ENCODE results near the gene LARGE1.

The LARGE1 gene

DNA sequence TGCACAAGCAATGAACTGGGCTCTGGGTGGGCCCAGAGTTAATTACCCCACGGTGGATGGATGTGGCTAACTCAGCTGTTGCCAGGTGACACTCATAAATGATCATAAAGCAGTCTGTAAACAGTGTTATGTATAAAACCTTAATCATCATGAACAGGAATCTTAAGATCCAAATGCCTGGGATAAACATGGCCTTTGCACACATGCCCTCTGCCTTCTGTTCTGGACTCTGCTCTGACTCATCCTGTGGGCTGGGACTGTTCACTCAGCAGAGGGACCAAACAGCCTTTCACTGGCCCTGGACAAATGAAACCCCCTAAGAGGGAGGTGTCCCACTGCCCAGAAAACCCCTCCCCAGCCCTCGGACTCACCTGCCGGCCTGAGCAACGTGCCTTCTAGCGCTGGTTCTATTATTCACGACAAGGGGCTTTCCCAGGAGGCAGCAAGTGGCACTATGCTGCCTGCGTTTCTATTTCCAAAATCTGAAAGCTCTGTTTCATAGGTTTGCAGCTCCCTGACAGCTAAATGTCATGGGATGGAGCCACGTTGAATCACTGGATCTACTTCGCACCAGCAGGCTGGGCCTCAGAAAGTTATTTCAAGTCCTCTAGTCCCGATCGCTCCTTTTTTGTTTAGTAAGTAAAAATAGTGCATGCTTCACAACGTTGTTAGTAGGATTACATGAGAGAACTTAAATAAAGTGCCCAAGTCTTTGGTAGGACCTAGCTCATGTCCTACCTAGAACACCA lies 53.0 kb downstream of the LARGE1 start:
- DNase-seq (ENCODE audit: low read depth, low spot score) = no peak
- in situ Hi-C loops (cut with HindIII; ENCODE audit: low sequenced_read_pairs) = no loop called here
- TF ChIP-seq, protein P1, sequence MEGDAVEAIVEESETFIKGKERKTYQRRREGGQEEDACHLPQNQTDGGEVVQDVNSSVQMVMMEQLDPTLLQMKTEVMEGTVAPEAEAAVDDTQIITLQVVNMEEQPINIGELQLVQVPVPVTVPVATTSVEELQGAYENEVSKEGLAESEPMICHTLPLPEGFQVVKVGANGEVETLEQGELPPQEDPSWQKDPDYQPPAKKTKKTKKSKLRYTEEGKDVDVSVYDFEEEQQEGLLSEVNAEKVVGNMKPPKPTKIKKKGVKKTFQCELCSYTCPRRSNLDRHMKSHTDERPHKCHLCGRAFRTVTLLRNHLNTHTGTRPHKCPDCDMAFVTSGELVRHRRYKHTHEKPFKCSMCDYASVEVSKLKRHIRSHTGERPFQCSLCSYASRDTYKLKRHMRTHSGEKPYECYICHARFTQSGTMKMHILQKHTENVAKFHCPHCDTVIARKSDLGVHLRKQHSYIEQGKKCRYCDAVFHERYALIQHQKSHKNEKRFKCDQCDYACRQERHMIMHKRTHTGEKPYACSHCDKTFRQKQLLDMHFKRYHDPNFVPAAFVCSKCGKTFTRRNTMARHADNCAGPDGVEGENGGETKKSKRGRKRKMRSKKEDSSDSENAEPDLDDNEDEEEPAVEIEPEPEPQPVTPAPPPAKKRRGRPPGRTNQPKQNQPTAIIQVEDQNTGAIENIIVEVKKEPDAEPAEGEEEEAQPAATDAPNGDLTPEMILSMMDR (IDR thresholded peaks at IDR 0.05; ENCODE audit: low read depth, low read length) = no peak
- H3K4me3 ChIP-seq (ENCODE audit: low read depth, low read length) = no peak overlapping the region

DNA sequence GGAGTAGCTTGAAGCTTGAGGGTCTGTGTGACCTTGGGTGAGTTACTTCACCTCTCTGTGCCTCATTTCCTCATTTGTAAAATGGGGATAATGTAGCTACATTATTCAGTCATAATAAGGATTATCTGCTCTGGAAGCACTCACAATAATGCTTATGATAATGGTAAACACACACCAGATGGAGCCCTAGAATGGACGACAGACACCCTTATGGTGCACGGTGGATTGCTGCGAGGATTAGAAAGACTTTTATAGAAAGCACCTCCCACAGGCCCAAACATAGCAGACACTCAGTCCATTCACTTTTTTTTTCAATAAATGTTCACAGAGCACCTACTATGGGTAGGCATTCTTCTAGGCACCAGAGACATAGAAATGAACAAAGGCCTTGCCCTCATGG lies 53.8 kb downstream of the LARGE1 start:
- TF ChIP-seq, protein P1 (IDR thresholded peaks at IDR 0.05; ENCODE audit: low read depth, low read length) = no peak
- DNase-seq (ENCODE audit: low read depth, low spot score) = no peak
- in situ Hi-C loops (cut with HindIII; ENCODE audit: low sequenced_read_pairs) = no loop called here
- H3K4me3 ChIP-seq (ENCODE audit: low read depth, low read length) = no peak overlapping the region

DNA sequence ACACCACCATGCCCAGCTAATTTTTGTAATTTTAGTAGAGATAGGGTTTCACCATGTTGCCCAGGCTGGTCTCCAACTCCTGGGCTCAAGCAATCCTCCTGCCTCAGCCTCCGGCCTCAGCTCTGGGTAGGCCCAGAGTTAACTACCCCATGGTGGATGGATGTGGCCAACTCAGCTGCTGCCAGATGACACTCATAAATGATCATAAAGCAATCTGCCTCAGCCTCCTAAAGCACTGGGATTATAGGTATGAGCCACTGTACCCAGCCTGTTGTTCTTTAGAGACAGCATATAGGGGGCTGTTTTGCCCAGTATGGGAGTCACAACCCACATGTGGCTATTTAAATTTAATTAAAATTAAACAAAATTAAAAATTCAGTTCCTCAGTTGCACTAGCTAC lies 54.3 kb downstream of the LARGE1 start:
- in situ Hi-C loops (cut with HindIII; ENCODE audit: low sequenced_read_pairs) = no loop called here
- TF ChIP-seq, protein P1 (IDR thresholded peaks at IDR 0.05; ENCODE audit: low read depth, low read length) = no peak
- no peak for DNase-seq (ENCODE audit: low read depth, low spot score)
- no peak overlapping the region for H3K4me3 ChIP-seq (ENCODE audit: low read depth, low read length)

DNA sequence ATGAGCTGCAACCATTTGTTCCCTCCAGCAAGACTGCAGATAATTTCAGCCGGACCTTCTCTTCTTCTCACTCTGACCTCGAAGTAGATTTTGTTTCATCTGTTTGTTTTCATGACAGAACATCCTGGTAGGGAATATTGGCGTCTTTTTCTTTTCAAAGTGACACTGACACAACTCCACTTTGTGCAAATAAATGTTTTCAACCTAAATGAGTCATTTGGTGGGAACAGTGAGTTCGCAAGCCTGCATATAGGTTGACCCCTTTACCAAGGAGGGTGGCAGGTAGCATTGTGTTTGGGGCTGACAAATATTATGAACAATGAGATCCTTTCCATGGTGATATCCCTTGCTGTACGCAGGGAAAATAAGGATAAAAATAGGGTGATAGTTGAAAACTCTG lies 55.0 kb downstream of the LARGE1 start:
- in situ Hi-C loops (cut with HindIII; ENCODE audit: low sequenced_read_pairs) = no loop called here
- no peak for DNase-seq (ENCODE audit: low read depth, low spot score)
- TF ChIP-seq, protein P1 (IDR thresholded peaks at IDR 0.05; ENCODE audit: low read depth, low read length) = no peak
- no peak overlapping the region for H3K4me3 ChIP-seq (ENCODE audit: low read depth, low read length)

DNA sequence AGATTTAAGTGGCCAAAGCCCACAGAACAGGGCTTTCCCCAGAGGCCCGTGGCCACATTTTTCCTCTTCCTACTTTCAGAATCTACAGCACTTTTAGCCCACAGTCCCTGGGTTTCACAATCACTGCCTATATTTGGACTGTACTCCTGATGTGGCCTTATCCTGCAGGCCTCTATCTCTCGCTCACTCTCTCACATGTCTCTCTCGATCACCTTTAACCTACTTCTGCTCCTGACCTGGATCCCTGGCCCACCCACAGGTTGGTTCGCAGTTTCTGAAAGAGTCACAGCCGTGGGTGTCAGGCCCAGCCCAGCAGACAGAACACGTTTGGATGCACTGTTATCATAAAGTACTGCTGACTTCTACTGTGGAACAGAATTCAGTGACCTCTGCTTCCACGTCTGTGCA lies 55.5 kb downstream of the LARGE1 start:
- DNase-seq (ENCODE audit: low read depth, low spot score) = no peak

DNA sequence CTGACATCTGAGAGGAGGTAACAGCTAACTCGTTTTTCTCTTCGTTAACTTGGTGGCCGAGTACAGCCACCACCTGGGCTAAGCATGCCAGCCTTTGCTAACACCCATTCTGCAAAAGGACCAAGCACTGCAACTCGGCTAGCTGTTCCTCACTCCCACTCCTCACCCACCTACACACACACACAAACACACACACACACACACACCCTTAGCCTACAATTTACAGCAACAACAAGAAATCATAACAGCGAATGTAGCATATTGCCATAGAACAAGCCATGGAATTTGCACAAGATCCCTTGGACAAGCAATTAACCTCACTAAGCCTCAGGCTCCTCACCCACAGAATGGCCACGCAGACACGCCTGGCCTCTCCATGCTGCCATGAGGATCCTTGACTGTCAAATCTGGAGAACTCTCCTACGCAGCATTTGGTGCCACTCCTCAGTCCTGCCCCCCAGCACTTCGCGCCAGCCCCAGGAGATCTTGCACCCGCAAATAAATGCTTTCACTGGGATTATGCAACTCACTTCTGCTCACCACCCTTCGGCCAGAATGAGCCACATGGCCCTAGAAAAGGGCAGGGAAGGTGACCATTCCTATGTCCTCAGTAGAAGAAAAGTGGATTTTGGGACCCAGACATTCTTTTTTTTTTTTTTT lies 58.9 kb downstream of the LARGE1 start:
- no peak overlapping the region for H3K4me3 ChIP-seq (ENCODE audit: low read depth, low read length)
- TF ChIP-seq, protein P1 (IDR thresholded peaks at IDR 0.05; ENCODE audit: low read depth, low read length) = no peak
- in situ Hi-C loops (cut with HindIII; ENCODE audit: low sequenced_read_pairs) = no loop called here
- no peak for DNase-seq (ENCODE audit: low read depth, low spot score)

More for the DNA sequence above, 55.5 kb downstream of the LARGE1 start:
- H3K4me3 ChIP-seq (ENCODE audit: low read depth, low read length) = no peak overlapping the region
- TF ChIP-seq, protein P1 (IDR thresholded peaks at IDR 0.05; ENCODE audit: low read depth, low read length) = no peak
- in situ Hi-C loops (cut with HindIII; ENCODE audit: low sequenced_read_pairs) = no loop called here

All from astrocyte of the spinal cord (primary cell).